SK-N-SH (cell line): Measurements from ENCODE around the gene IGSF1. TPM values are rescaled to one million over a fixed set of nuclear protein-coding genes. Genes with fewer than 3 reads are reported as not detected.

Source experiments
- CTCF ChIA-PET: fragments of 300-600, 350-600 bp; formaldehyde crosslinking; extraction: SDS; loops from one replicate; lab custom pipeline; 2021; lab: Yijun Ruan, JAX
- POLR2A ChIA-PET: fragments of 350-600 bp; sonication (Branson Sonifier 250); formaldehyde crosslinking; extraction: SDS; loops from one replicate; lab custom pipeline; 2020; ENCODE audit warnings: antibody characterized with exemption, inconsistent platforms; lab: Yijun Ruan, JAX
- DNase-seq: peaks from one replicate; pipeline ENCODE4 v3.0.0; 2012
- H2AFZ ChIP-seq: fragments of 200-600 bp; sonication (generic); 2 replicates; pipeline ENCODE4 v1.8.1; 2016; ENCODE audit warnings: antibody characterized with exemption, mild to moderate bottlenecking, low read depth
- H3F3A ChIP-seq: fragments of 200-600 bp; sonication (generic); replicated peaks from 2 replicates; pipeline ENCODE3; 2016; ENCODE audit warnings: antibody characterized with exemption, mild to moderate bottlenecking; ENCODE audit not compliant: insufficient read depth
- H3K27ac ChIP-seq, 2 experiments: fragments of 200-500 bp in 1 of 2; fragments of 200-600 bp in 1 of 2; sonication (Bioruptor generic) in 1 of 2; sonication (generic), shearing (Covaris generic) in 1 of 2; 2 replicates each; pipeline versions ENCODE4 v1.5.1 to v1.6.1; 2014 to 2016; ENCODE audit warnings: low read depth in 2 of 2, inconsistent platforms in 1 of 2, low read length in 1 of 2, mild to moderate bottlenecking in 1 of 2, mixed read lengths in 1 of 2
- H3K27me3 ChIP-seq: fragments of 200-600 bp; sonication (generic), shearing (Covaris generic); 2 replicates; pipeline ENCODE4 v1.6.1; 2016; ENCODE audit warnings: mixed run types; ENCODE audit not compliant: insufficient read depth
- H3K36me3 ChIP-seq, 2 experiments: fragments of 200-500 bp in 1 of 2; fragments of 200-600 bp in 1 of 2; sonication (Bioruptor generic) in 1 of 2; sonication (generic) in 1 of 2; replicated peaks in 1 of 2; 2 replicates each; pipeline versions ENCODE3 to v1.5.1; 2014 to 2016; ENCODE audit warnings: low read length in 1 of 2, mild to moderate bottlenecking in 1 of 2; ENCODE audit not compliant: insufficient read depth in 2 of 2, control insufficient read depth in 1 of 2
- H3K4me1 ChIP-seq, 2 experiments: fragments of 200-500 bp in 1 of 2; fragments of 200-600 bp in 1 of 2; sonication (Bioruptor generic) in 1 of 2; sonication (generic), shearing (Covaris generic) in 1 of 2; 2 replicates each; pipeline versions ENCODE4 v1.5.1 to v1.6.1; 2014 to 2016; ENCODE audit warnings: low read depth in 1 of 2, low read length in 1 of 2, mixed run types in 1 of 2; ENCODE audit not compliant: insufficient read depth in 2 of 2, control insufficient read depth in 1 of 2
- H3K4me2 ChIP-seq: fragments of 200-600 bp; sonication (generic), shearing (Covaris generic); 2 replicates; pipeline ENCODE4 v1.6.1; 2017; ENCODE audit warnings: mixed run types
- H3K4me3 ChIP-seq, 2 experiments: fragments of 200-500 bp in 1 of 2; fragments of 200-600 bp in 1 of 2; sonication (Bioruptor generic) in 1 of 2; sonication (generic), shearing (Covaris generic) in 1 of 2; 2 replicates each; pipeline versions ENCODE4 v1.5.1 to v1.8.1; 2014 to 2016; ENCODE audit warnings: low read depth in 2 of 2, inconsistent platforms in 1 of 2, low read length in 1 of 2, mild to moderate bottlenecking in 1 of 2, mixed read lengths in 1 of 2, moderate library complexity in 1 of 2
- H3K79me2 ChIP-seq: fragments of 200-600 bp; sonication (generic); 2 replicates; pipeline ENCODE4 v1.8.1; 2017; ENCODE audit warnings: mild to moderate bottlenecking; ENCODE audit not compliant: insufficient read depth
- H3K9ac ChIP-seq: fragments of 200-600 bp; sonication (generic); 2 replicates; pipeline ENCODE4 v1.6.1; 2017; ENCODE audit warnings: mixed run types
- H3K9me2 ChIP-seq: fragments of 200-600 bp; sonication (generic); 2 replicates; pipeline ENCODE4 v1.6.1; 2017; ENCODE audit warnings: mixed run types
- H3K9me3 ChIP-seq: fragments of 200-600 bp; sonication (generic); 2 replicates; pipeline ENCODE4 v1.6.1; 2017; ENCODE audit warnings: mixed run types, mild to moderate bottlenecking, moderate library complexity
- H4K20me1 ChIP-seq: fragments of 200-600 bp; sonication (generic); 2 replicates; pipeline ENCODE4 v1.6.1; 2017; ENCODE audit warnings: mild to moderate bottlenecking, mixed run types; ENCODE audit not compliant: insufficient read depth
- CHD2 ChIP-seq: fragments of 150-350 bp; IDR thresholded peaks from 2 replicates; pipeline ENCODE4 v1.6.1; 2018; ENCODE audit warnings: low read length; ENCODE audit not compliant: partially characterized antibody
- ELF1 ChIP-seq: IDR thresholded peaks from 2 replicates; pipeline ENCODE4 v1.4.0; 2012
- EP300 ChIP-seq, 2 experiments: IDR thresholded peaks; 2 replicates each; pipeline versions ENCODE4 v1.4.0 to v1.6.1; 2012; ENCODE audit warnings: borderline replicate concordance in 1 of 2, low read depth in 1 of 2, low read length in 1 of 2
- EZH2phosphoT487 ChIP-seq: fragments of 200-600 bp; sonication (generic); IDR thresholded peaks from 2 replicates; pipeline ENCODE4 v1.6.1; 2017; ENCODE audit warnings: low read depth, mixed run types, mild to moderate bottlenecking, antibody characterized with exemption, moderate library complexity, borderline replicate concordance
- FOSL2 ChIP-seq: IDR thresholded peaks from 2 replicates; pipeline ENCODE4 v1.4.0; 2012; ENCODE audit warnings: low read depth, mild to moderate bottlenecking, moderate library complexity, borderline replicate concordance
- FOXJ3 ChIP-seq: sonication (generic); formaldehyde crosslinking; IDR thresholded peaks from 2 replicates; pipeline ENCODE4 v1.5.1; 2020; ENCODE audit warnings: mild to moderate bottlenecking, missing genetic modification reagents
- IRF3 ChIP-seq: fragments of 150-350 bp; IDR thresholded peaks from 2 replicates; pipeline ENCODE4 v1.6.1; 2016; ENCODE audit warnings: mild to moderate bottlenecking, low read depth, low read length
- JUND ChIP-seq: IDR thresholded peaks from 2 replicates; pipeline ENCODE4 v1.4.0; 2012
- MAX ChIP-seq: IDR thresholded peaks from 2 replicates; pipeline ENCODE4 v1.4.0; 2012; ENCODE audit warnings: low read depth
- MXI1 ChIP-seq: IDR thresholded peaks from 2 replicates; pipeline ENCODE4 v1.6.1; 2012; ENCODE audit warnings: mild to moderate bottlenecking, low read depth, low read length, improper control_type of control experiment
- NRF1 ChIP-seq: IDR thresholded peaks from 2 replicates; pipeline ENCODE4 v1.6.1; 2012; ENCODE audit warnings: low read depth, mild to moderate bottlenecking, low read length
- RAD21 ChIP-seq: IDR thresholded peaks from 2 replicates; pipeline ENCODE4 v1.6.1; 2012; ENCODE audit warnings: mild to moderate bottlenecking, low read length
- RCOR1 ChIP-seq: fragments of 150-350 bp; IDR thresholded peaks from 2 replicates; pipeline ENCODE4 v1.6.1; 2017; ENCODE audit warnings: antibody characterized with exemption, low read length
- RFX5 ChIP-seq: IDR thresholded peaks from 2 replicates; pipeline ENCODE4 v1.6.1; 2012; ENCODE audit warnings: mild to moderate bottlenecking, improper control_type of control experiment, low read length
- SMC3 ChIP-seq: IDR thresholded peaks from 2 replicates; pipeline ENCODE4 v1.6.1; 2012; ENCODE audit warnings: low read depth, low read length, improper control_type of control experiment
- TCF12 ChIP-seq: IDR thresholded peaks from 2 replicates; pipeline ENCODE4 v1.4.0; 2012
- TEAD4 ChIP-seq: IDR thresholded peaks from 2 replicates; pipeline ENCODE4 v1.4.0; 2012; ENCODE audit warnings: mild to moderate bottlenecking, borderline replicate concordance; ENCODE audit not compliant: insufficient read depth
- USF1 ChIP-seq: IDR thresholded peaks from 2 replicates; pipeline ENCODE4 v1.4.0; 2012; ENCODE audit warnings: low read depth, borderline replicate concordance
- USF2 ChIP-seq: fragments of 150-350 bp; IDR thresholded peaks from 2 replicates; pipeline ENCODE4 v1.6.1; 2017; ENCODE audit warnings: antibody characterized with exemption, low read length, low read depth, borderline replicate concordance
- WGBS: methylation state at CpG from one replicate; pipeline ENCODE4 v1.1.6; 2017; ENCODE audit warnings: low lambda C conversion rate; 5-methylcytosine and 5-hydroxymethylcytosine counted together
- polyA plus RNA-seq, 3 experiments: library from polyadenylated mRNA; depleted of rRNA; stranded (reverse); fragments of >200 nt; gene quantifications; 2 replicates each; pipeline ENCODE4 v1.2.3, GENCODE V29; 2012

IGSF1 gene
- polyA plus RNA-seq, 1 of the 3 experiments (the other 2 are of a cell fraction): 0.92 TPM

- no peaks in the 10 kb centered on the region for H4K20me1 ChIP-seq
- POLR2A ChIA-PET: no interaction called here
- CTCF ChIA-PET: no interaction called here
These were observed 8.9 kb upstream of the IGSF1 start for GRCh38 chrX:131298036-131298435.

DNA sequence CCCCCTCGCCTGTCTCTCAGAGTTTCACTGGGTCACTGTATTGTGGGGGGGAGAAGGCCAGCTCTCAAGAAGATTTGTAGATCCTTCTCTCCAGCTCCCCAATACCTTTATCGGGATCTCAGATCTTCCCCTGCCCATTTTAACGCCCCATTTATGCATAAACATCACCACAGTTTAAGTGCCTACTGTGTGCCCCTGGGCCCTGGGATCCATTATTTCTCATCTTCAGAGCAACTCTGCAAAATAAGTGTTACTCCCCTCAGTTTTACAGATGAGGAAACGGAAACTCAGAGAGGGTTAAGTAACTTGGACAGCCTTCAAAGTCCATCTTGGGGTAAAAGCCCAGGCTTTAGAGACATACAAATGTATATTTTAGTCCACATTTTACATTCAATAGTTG is 421 bp upstream of the IGSF1 start:
- H3K4me3 ChIP-seq: peak overlapping the region in 1 of 2 experiments; percentile 24; a peak in 2 of 4 replicates
- H3K9me2 ChIP-seq: no peaks in the 10 kb centered on the region
- DNase-seq: no peak
- no peaks in the 10 kb centered on the region for H3K79me2 ChIP-seq
- ChIA-PET CTCF (interaction anchor here (0.8 kb wide), 1 partner anchor 11 kb away, joined by 3 read pairs; no protein-coding TSS in a partner anchor), POLR2A (no interaction called here)
- no peaks in the 10 kb centered on the region for H3F3A ChIP-seq
- H2AFZ ChIP-seq: no peak overlapping the region
- no peaks in the 10 kb centered on the region; the same call in 1 of the 2 replicates for H3K27me3 ChIP-seq
- no peak overlapping the region for H3K9ac ChIP-seq
- H3K4me1 ChIP-seq: peaks cover 0 to 5% of the 10 kb centered on the region in 2 experiments; a peak in 1 of 4 replicates
- no peak overlapping the region; the same call in 1 of the 2 replicates for H3K4me2 ChIP-seq
- H4K20me1 ChIP-seq: no peaks in the 10 kb centered on the region
- H3K27ac ChIP-seq: no peak overlapping the region
- no peak for TF ChIP-seq ELF1
- no peak for TF ChIP-seq MAX
- TF ChIP-seq JUND: no peak
- TF ChIP-seq RCOR1: no peak
- no peak for TF ChIP-seq TEAD4
- TF ChIP-seq USF2: no peak
- TF ChIP-seq EP300 (IDR thresholded peaks at IDR 0.05; ENCODE audit: borderline replicate concordance in 1 of 2, low read depth in 1 of 2, low read length in 1 of 2): no peak
- no peaks in the 10 kb centered on the region for H3K9me3 ChIP-seq
- 35% methylated on average over 4 of the region's 4 CpGs for WGBS
- no peaks in the 10 kb centered on the region for H3K36me3 ChIP-seq

More at GRCh38 chrX:131298036-131298435, 8.9 kb upstream of the IGSF1 start:
- Histone ChIP-seq H3K4me1 (no peaks in the 10 kb centered on the region; a peak in 1 of 4 replicates), H3K9me2 (no peaks in the 10 kb centered on the region), H3K79me2 (no peaks in the 10 kb centered on the region), H3F3A (no peaks in the 10 kb centered on the region), H3K27me3 (no peaks in the 10 kb centered on the region), H2AFZ (no peak overlapping the region), H3K4me3 (no peak overlapping the region), H3K27ac (no peak overlapping the region), H3K4me2 (no peak overlapping the region), H3K36me3 (no peaks in the 10 kb centered on the region), H3K9me3 (no peaks in the 10 kb centered on the region), H3K9ac (no peak overlapping the region)
- TF ChIP-seq MXI1: no peak
- TF ChIP-seq USF2: no peak
- WGBS: 59% methylated on average over 2 of the region's 2 CpGs
- DNase-seq: no peak

DNA sequence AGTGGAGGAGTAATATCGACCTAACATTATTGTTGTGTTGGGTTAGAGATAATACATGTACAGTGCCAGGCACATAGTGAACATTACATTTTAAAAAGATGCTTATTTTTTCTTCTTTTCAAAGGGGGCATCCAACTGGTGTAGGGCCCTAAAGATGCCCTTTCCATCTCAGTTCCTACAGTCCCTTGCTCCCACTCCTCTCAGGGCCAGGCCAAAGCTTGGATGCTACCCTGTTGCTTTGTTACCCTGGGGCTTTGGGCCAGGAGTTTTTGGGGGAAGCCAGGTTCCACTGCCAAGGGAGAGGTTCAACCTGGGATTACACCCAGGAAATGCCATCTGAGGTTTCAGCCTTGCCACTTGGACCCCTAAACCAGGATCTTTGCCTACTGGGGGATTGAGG is 918 bp downstream of the IGSF1 start:
- Histone ChIP-seq H4K20me1 (no peaks in the 10 kb centered on the region), H2AFZ (no peak overlapping the region), H3K36me3 (no peaks in the 10 kb centered on the region), H3K27ac (no peak overlapping the region; a peak in 1 of 4 replicates), H3K4me1 (peaks cover 0 to 5% of the 10 kb centered on the region in 2 experiments; a peak in 1 of 4 replicates), H3K4me3 (peak overlapping the region in 1 of 2 experiments; percentile 46; a peak in 1 of 4 replicates), H3K9me3 (no peaks in the 10 kb centered on the region), H3K27me3 (no peaks in the 10 kb centered on the region; the same call in 1 of the 2 replicates), H3K9me2 (no peaks in the 10 kb centered on the region), H3K79me2 (no peaks in the 10 kb centered on the region), H3F3A (no peaks in the 10 kb centered on the region), H3K9ac (no peak overlapping the region), H3K4me2 (no peak overlapping the region)
- WGBS: 41% methylated on average over 1 of the region's 1 CpG
- CTCF ChIA-PET: interaction anchor here (0.7 to 1.2 kb wide), 2 partner anchors 11 to 17 kb away, joined by 3 read pairs; no protein-coding TSS in a partner anchor
- DNase-seq: no peak
- POLR2A ChIA-PET: no interaction called here
- TF ChIP-seq SMC3 (no peak), EZH2phosphoT487 (no peak), TCF12 (no peak), CHD2 (no peak), RFX5 (no peak), USF1 (no peak), NRF1 (no peak), RAD21 (no peak), MXI1 (no peak), FOXJ3 (no peak), IRF3 (no peak), RCOR1 (no peak), FOSL2 (no peak), JUND (no peak)
